ENCODE data around the gene USP32.
A peak's percentile ranks its signal among the peaks of the same experiment; 100 is the strongest.
"Not testable (repeated sequence)": the region's sequence is repeated elsewhere in the genome, so short reads cannot be mapped to it uniquely, and the experiment has no call there.

Gene USP32

GRCh38 chr17:60419875-60420274 is 27.9 kb upstream of the USP32 start:
- DNase-seq (ENCODE audit: low spot score in 2 of 2); H3K27ac Mint-ChIP-seq; H3K36me3 Mint-ChIP-seq; H3K9me3 Mint-ChIP-seq; H3K4me3 Mint-ChIP-seq; ATAC-seq: not testable (repeated sequence)
- H3K4me1 Mint-ChIP-seq = peaks cover 14% of the 10 kb centered on the region

GRCh38 chr17:60419003-60419402 is 27.1 kb upstream of the USP32 start:
- peaks cover 14% of the 10 kb centered on the region for H3K4me1 Mint-ChIP-seq
- H3K9me3 Mint-ChIP-seq; H3K27ac Mint-ChIP-seq; H3K4me3 Mint-ChIP-seq; H3K36me3 Mint-ChIP-seq; ATAC-seq; DNase-seq (ENCODE audit: low spot score in 2 of 2): not testable (repeated sequence)

- Mint-ChIP-seq H3K4me1 (peaks cover 7% of the 10 kb centered on the region), H3K4me3 (no peak overlapping the region), H3K27ac (no peak overlapping the region), H3K9me3 (no peaks in the 10 kb centered on the region), H3K36me3 (no peaks in the 10 kb centered on the region)
- no peak for ATAC-seq
- DNase-seq (ENCODE audit: low spot score in 2 of 2) = no peak
Observed at GRCh38 chr17:60416368-60416925, 24.5 kb upstream of the USP32 start.

GRCh38 chr17:60415146-60415545 is 23.2 kb upstream of the USP32 start:
- Mint-ChIP-seq H3K9me3 (no peaks in the 10 kb centered on the region), H3K36me3 (no peaks in the 10 kb centered on the region), H3K27ac (no peak overlapping the region), H3K4me1 (no peaks in the 10 kb centered on the region), H3K4me3 (no peak overlapping the region)
- no peak for ATAC-seq
- DNase-seq (ENCODE audit: low spot score in 2 of 2) = no peak

- ATAC-seq (no peak), DNase-seq (ENCODE audit: low spot score in 2 of 2) (no peak)
- H3K27ac Mint-ChIP-seq = no peak overlapping the region
- no peaks in the 10 kb centered on the region for H3K36me3 Mint-ChIP-seq
- H3K4me3 Mint-ChIP-seq = no peak overlapping the region
- no peaks in the 10 kb centered on the region for H3K4me1 Mint-ChIP-seq
- no peaks in the 10 kb centered on the region for H3K9me3 Mint-ChIP-seq
Observed at GRCh38 chr17:60412701-60413100, 20.8 kb upstream of the USP32 start.

GRCh38 chr17:60410001-60410400 is 18.1 kb upstream of the USP32 start:
- Mint-ChIP-seq H3K36me3 (no peaks in the 10 kb centered on the region), H3K4me3 (no peak overlapping the region), H3K9me3 (no peaks in the 10 kb centered on the region), H3K27ac (no peak overlapping the region), H3K4me1 (no peaks in the 10 kb centered on the region)
- DNase-seq (ENCODE audit: low spot score in 2 of 2) (no peak), ATAC-seq (no peak)

GRCh38 chr17:60406887-60407286 is 15.0 kb upstream of the USP32 start:
- Mint-ChIP-seq H3K4me1 (no peaks in the 10 kb centered on the region), H3K27ac (no peak overlapping the region), H3K9me3 (no peaks in the 10 kb centered on the region), H3K4me3 (no peak overlapping the region), H3K36me3 (no peaks in the 10 kb centered on the region)
- no peak for ATAC-seq
- no peak for DNase-seq (ENCODE audit: low spot score in 2 of 2)

- DNase-seq (ENCODE audit: low spot score in 2 of 2) = no peak
- no peaks in the 10 kb centered on the region for H3K9me3 Mint-ChIP-seq
- no peaks in the 10 kb centered on the region for H3K36me3 Mint-ChIP-seq
- no peaks in the 10 kb centered on the region for H3K4me1 Mint-ChIP-seq
- ATAC-seq = no peak
- no peak overlapping the region for H3K4me3 Mint-ChIP-seq
- no peak overlapping the region for H3K27ac Mint-ChIP-seq
Observed at GRCh38 chr17:60403962-60404361, 12.0 kb upstream of the USP32 start.

GRCh38 chr17:60403523-60403810 is 11.5 kb upstream of the USP32 start:
- DNase-seq (ENCODE audit: low spot score in 2 of 2) = no peak
- Mint-ChIP-seq H3K9me3 (no peaks in the 10 kb centered on the region), H3K36me3 (no peaks in the 10 kb centered on the region), H3K4me3 (no peak overlapping the region), H3K4me1 (peaks cover under 1% of the 10 kb centered on the region), H3K27ac (no peak overlapping the region)
- no peak for ATAC-seq

GRCh38 chr17:60401819-60402218 is 9.9 kb upstream of the USP32 start:
- Mint-ChIP-seq H3K36me3 (no peaks in the 10 kb centered on the region), H3K27ac (no peak overlapping the region), H3K9me3 (no peaks in the 10 kb centered on the region), H3K4me1 (peaks cover 5% of the 10 kb centered on the region), H3K4me3 (no peak overlapping the region)
- ATAC-seq (no peak), DNase-seq (ENCODE audit: low spot score in 2 of 2) (no peak)

- ATAC-seq (peak; percentile 39), DNase-seq (ENCODE audit: low spot score in 2 of 2) (no peak)
- Mint-ChIP-seq H3K4me3 (no peak overlapping the region), H3K27ac (peak overlapping the region; percentile 60), H3K36me3 (no peaks in the 10 kb centered on the region), H3K4me1 (peaks cover 10% of the 10 kb centered on the region), H3K9me3 (no peaks in the 10 kb centered on the region)
Observed at GRCh38 chr17:60398227-60398959, 6.5 kb upstream of the USP32 start.

GRCh38 chr17:60396412-60396811 is 4.5 kb upstream of the USP32 start:
- Mint-ChIP-seq H3K27ac (no peak overlapping the region), H3K9me3 (no peaks in the 10 kb centered on the region), H3K36me3 (peaks cover 19% of the 10 kb centered on the region), H3K4me1 (peaks cover 21% of the 10 kb centered on the region), H3K4me3 (no peak overlapping the region)
- ATAC-seq (no peak), DNase-seq (ENCODE audit: low spot score in 2 of 2) (no peak)

- no peaks in the 10 kb centered on the region for H3K9me3 Mint-ChIP-seq
- DNase-seq (ENCODE audit: low spot score in 2 of 2) = no peak
- peak; percentile 35 for ATAC-seq
- H3K4me3 Mint-ChIP-seq = no peak overlapping the region
- H3K27ac Mint-ChIP-seq = no peak overlapping the region
- H3K36me3 Mint-ChIP-seq = peaks cover 21% of the 10 kb centered on the region
- peaks cover 29% of the 10 kb centered on the region for H3K4me1 Mint-ChIP-seq
Observed at GRCh38 chr17:60395508-60396065, 3.7 kb upstream of the USP32 start.

- no peaks in the 10 kb centered on the region for H3K9me3 Mint-ChIP-seq
- H3K4me1 Mint-ChIP-seq = peaks cover 37% of the 10 kb centered on the region
- H3K27ac Mint-ChIP-seq = no peak overlapping the region
- peaks cover 21% of the 10 kb centered on the region for H3K36me3 Mint-ChIP-seq
- no peak overlapping the region for H3K4me3 Mint-ChIP-seq
- DNase-seq (ENCODE audit: low spot score in 2 of 2) (no peak), ATAC-seq (no peak)
Observed at GRCh38 chr17:60393840-60394723, 2.1 kb upstream of the USP32 start.

GRCh38 chr17:60392845-60393702 is 1.1 kb upstream of the USP32 start:
- DNase-seq (ENCODE audit: low spot score in 2 of 2) = peak; percentile 7 to 55
- H3K36me3 Mint-ChIP-seq = peaks cover 21% of the 10 kb centered on the region
- peak overlapping the region; percentile 94 for H3K4me3 Mint-ChIP-seq
- H3K9me3 Mint-ChIP-seq = no peaks in the 10 kb centered on the region
- no peak for ATAC-seq
- H3K4me1 Mint-ChIP-seq = peaks cover 32% of the 10 kb centered on the region
- H3K27ac Mint-ChIP-seq = peak overlapping the region; percentile 93

Measured in stimulated activated effector memory CD8-positive, alpha-beta T cell treated with anti-CD3 and anti-CD28 coated beads, Interleukin-12 subunit alpha, Interleukin-12 subunit beta, amount 100 ng/mL, for 72 hours (primary cell).